ENCODE data around the gene VEGFD.

VEGFD gene

DNA sequence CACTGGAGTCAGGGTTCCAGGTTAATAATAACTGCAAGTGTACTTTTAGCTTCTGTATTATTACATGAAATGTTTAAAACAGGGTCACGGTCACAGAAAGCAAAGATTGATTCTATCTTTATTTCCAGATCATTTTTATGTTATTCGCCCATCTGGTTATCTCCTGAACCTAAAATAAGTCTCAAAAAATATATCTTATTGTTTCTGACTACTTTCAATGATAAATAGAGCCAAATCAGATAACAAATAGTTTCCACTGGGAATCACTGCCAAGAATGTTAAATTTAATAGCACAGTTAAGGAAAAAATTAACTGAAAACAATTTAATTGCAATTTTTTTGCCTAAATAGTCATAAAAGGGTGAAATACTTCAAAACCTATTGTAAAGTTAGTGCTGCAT, 17.2 kb upstream of the VEGFD start:
- Histone ChIP-seq H3K27ac (no peak overlapping the region), H3K4me2 (no peak overlapping the region), H2AFZ (ENCODE audit: low read depth) (no peak overlapping the region), H3K9ac (no peak overlapping the region), H3K27me3 (ENCODE audit: insufficient read depth, low read depth) (no peaks in the 10 kb centered on the region), H3K36me3 (ENCODE audit: insufficient read depth) (no peaks in the 10 kb centered on the region), H3K4me3 (IDR thresholded peaks at IDR 0.05; ENCODE audit: insufficient read depth, low read depth, low read length) (no peak overlapping the region), H3K4me1 (ENCODE audit: low read depth, poor library complexity, severe bottlenecking) (no peaks in the 10 kb centered on the region), H3K79me2 (ENCODE audit: insufficient read depth, low read depth) (no peaks in the 10 kb centered on the region), H4K20me1 (ENCODE audit: insufficient read depth) (no peaks in the 10 kb centered on the region)
- TF ChIP-seq, protein P1, sequence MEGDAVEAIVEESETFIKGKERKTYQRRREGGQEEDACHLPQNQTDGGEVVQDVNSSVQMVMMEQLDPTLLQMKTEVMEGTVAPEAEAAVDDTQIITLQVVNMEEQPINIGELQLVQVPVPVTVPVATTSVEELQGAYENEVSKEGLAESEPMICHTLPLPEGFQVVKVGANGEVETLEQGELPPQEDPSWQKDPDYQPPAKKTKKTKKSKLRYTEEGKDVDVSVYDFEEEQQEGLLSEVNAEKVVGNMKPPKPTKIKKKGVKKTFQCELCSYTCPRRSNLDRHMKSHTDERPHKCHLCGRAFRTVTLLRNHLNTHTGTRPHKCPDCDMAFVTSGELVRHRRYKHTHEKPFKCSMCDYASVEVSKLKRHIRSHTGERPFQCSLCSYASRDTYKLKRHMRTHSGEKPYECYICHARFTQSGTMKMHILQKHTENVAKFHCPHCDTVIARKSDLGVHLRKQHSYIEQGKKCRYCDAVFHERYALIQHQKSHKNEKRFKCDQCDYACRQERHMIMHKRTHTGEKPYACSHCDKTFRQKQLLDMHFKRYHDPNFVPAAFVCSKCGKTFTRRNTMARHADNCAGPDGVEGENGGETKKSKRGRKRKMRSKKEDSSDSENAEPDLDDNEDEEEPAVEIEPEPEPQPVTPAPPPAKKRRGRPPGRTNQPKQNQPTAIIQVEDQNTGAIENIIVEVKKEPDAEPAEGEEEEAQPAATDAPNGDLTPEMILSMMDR (conservative IDR thresholded peaks at IDR 0.05; ENCODE audit: low read depth, low read length) = no peak

GRCh38 chrX:15399962-15400391, 15.8 kb upstream of the VEGFD start:
- Histone ChIP-seq H3K36me3 (ENCODE audit: insufficient read depth) (no peaks in the 10 kb centered on the region), H2AFZ (ENCODE audit: low read depth) (no peak overlapping the region), H3K27ac (no peak overlapping the region), H3K4me1 (ENCODE audit: low read depth, poor library complexity, severe bottlenecking) (no peaks in the 10 kb centered on the region), H3K27me3 (ENCODE audit: insufficient read depth, low read depth) (no peaks in the 10 kb centered on the region), H4K20me1 (ENCODE audit: insufficient read depth) (no peaks in the 10 kb centered on the region), H3K4me2 (no peak overlapping the region), H3K79me2 (ENCODE audit: insufficient read depth, low read depth) (no peaks in the 10 kb centered on the region), H3K4me3 (IDR thresholded peaks at IDR 0.05; ENCODE audit: insufficient read depth, low read depth, low read length) (no peak overlapping the region), H3K9ac (no peak overlapping the region)
- TF ChIP-seq, protein P1 (conservative IDR thresholded peaks at IDR 0.05; ENCODE audit: low read depth, low read length) = no peak

GRCh38 chrX:15398874-15399273, 14.7 kb upstream of the VEGFD start:
- no peaks in the 10 kb centered on the region for H3K27me3 ChIP-seq (ENCODE audit: insufficient read depth, low read depth)
- H3K4me1 ChIP-seq (ENCODE audit: low read depth, poor library complexity, severe bottlenecking) = no peaks in the 10 kb centered on the region
- no peak overlapping the region for H3K9ac ChIP-seq
- no peaks in the 10 kb centered on the region for H3K79me2 ChIP-seq (ENCODE audit: insufficient read depth, low read depth)
- H2AFZ ChIP-seq (ENCODE audit: low read depth) = no peak overlapping the region
- H4K20me1 ChIP-seq (ENCODE audit: insufficient read depth) = no peaks in the 10 kb centered on the region
- no peak overlapping the region for H3K4me2 ChIP-seq
- H3K27ac ChIP-seq = no peak overlapping the region
- H3K4me3 ChIP-seq (IDR thresholded peaks at IDR 0.05; ENCODE audit: insufficient read depth, low read depth, low read length) = no peak overlapping the region
- TF ChIP-seq, protein P1 (conservative IDR thresholded peaks at IDR 0.05; ENCODE audit: low read depth, low read length) = no peak
- no peaks in the 10 kb centered on the region for H3K36me3 ChIP-seq (ENCODE audit: insufficient read depth)

DNA sequence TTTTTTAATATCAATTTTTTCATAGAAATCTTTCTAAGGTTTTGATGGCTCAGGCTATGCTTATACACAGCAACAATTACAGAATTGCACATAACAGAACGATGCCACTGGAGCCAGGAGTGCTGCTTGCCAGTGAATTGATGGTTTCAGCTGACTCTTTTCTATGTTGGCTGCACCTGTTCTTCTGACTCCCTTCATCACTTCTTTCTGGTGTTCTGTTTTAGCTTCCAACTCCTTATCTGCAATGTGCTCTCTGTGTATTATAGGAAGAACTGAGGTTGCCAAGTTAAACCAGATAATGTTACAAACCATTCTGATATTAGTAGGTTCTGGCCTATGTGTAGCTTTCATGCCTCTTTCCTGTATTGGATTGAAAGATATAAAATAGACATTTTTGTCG, 11.6 kb upstream of the VEGFD start:
- H3K9ac ChIP-seq = no peak overlapping the region
- no peak overlapping the region for H3K27ac ChIP-seq
- H2AFZ ChIP-seq (ENCODE audit: low read depth) = no peak overlapping the region
- no peak overlapping the region for H3K4me3 ChIP-seq (IDR thresholded peaks at IDR 0.05; ENCODE audit: insufficient read depth, low read depth, low read length)
- no peaks in the 10 kb centered on the region for H3K27me3 ChIP-seq (ENCODE audit: insufficient read depth, low read depth)
- no peak overlapping the region for H3K4me2 ChIP-seq
- no peaks in the 10 kb centered on the region for H4K20me1 ChIP-seq (ENCODE audit: insufficient read depth)
- H3K4me1 ChIP-seq (ENCODE audit: low read depth, poor library complexity, severe bottlenecking) = no peaks in the 10 kb centered on the region
- no peaks in the 10 kb centered on the region for H3K79me2 ChIP-seq (ENCODE audit: insufficient read depth, low read depth)
- TF ChIP-seq, protein P1 (conservative IDR thresholded peaks at IDR 0.05; ENCODE audit: low read depth, low read length) = no peak
- H3K36me3 ChIP-seq (ENCODE audit: insufficient read depth) = no peaks in the 10 kb centered on the region

All from KMS-11 (cell line).